HEK293 (cell line): ENCODE data around the gene NEUROD4.

Experiments used
- GLI2 ChIP-seq: fragments of 450-650 bp; formaldehyde crosslinking; IDR thresholded peaks from 2 replicates; pipeline ENCODE4; 2017; ENCODE audit warnings: missing biosample characterization, missing genetic modification characterization, low read depth, borderline replicate concordance
- ZBTB7A ChIP-seq: fragments of 450-650 bp; formaldehyde crosslinking; IDR thresholded peaks from 2 replicates; pipeline ENCODE4 v1.5.1; 2016; ENCODE audit warnings: low read depth, missing biosample characterization, missing genetic modification characterization
- ZNF24 ChIP-seq: fragments of 450-650 bp; formaldehyde crosslinking; IDR thresholded peaks from 2 replicates; pipeline ENCODE4 v1.5.1; 2016; ENCODE audit warnings: missing biosample characterization, missing genetic modification characterization
- ZNF274 ChIP-seq, 2 experiments: fragments of 200-500 bp in 1 of 2; fragments of 450-650 bp in 1 of 2; sonication (Bioruptor generic) in 1 of 2; formaldehyde crosslinking in 1 of 2; IDR thresholded peaks; 2 replicates each; pipeline versions ENCODE4 v1.5.1 to v1.6.1; 2014 to 2016; ENCODE audit warnings: borderline replicate concordance in 1 of 2, inconsistent platforms in 1 of 2, low read length in 1 of 2, missing biosample characterization in 1 of 2, missing genetic modification characterization in 1 of 2
- ZSCAN30 ChIP-seq: fragments of 450-650 bp; IDR thresholded peaks from 2 replicates; pipeline ENCODE4 v1.5.1; 2018; ENCODE audit warnings: missing biosample characterization, mild to moderate bottlenecking, missing genetic modification characterization, moderate library complexity
- TF ChIP-seq, protein P1 (sequence below): fragments of 450-650 bp; formaldehyde crosslinking; IDR thresholded peaks from 2 replicates; pipeline ENCODE4 v1.5.1; 2016; ENCODE audit warnings: missing biosample characterization, missing genetic modification characterization
- TF ChIP-seq, protein P2 (sequence below): sonication (generic); formaldehyde crosslinking; IDR thresholded peaks from 2 replicates; pipeline ENCODE4 v1.8.1; 2022; ENCODE audit warnings: mild to moderate bottlenecking, moderate library complexity, missing genetic modification reagents
- TF ChIP-seq, protein P3 (sequence below): fragments of 450-650 bp; formaldehyde crosslinking; IDR thresholded peaks from 2 replicates; pipeline ENCODE4 v1.5.1; 2016; ENCODE audit warnings: missing biosample characterization, missing genetic modification characterization

DNA sequence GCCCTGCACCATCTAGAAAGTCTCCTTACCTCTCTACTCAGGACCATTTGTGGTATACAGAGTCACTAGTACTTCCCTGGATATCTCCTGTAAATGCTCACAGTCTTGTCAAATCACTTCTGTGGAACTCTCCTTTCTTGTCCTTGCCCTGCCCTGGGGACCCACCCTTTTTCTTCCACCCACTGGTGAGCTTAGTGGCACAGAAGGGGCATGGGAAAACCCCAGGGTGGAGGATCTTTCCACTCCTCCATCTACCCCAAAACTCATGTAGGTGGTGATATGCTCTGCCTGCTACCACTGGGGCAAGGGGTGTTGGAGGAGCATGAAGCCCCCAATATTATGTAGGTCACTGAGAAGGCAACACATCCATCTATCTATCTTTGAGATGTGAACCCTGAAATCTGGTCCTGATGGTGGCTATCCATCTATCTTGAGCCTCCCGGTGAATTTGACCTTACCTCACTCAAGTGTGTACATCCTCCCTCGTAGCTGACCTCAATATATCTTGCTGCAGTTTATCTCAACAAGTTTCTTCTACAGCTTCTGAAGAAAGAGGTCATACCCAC is 36.2 kb upstream of the NEUROD4 start:
- TF ChIP-seq, protein P1, sequence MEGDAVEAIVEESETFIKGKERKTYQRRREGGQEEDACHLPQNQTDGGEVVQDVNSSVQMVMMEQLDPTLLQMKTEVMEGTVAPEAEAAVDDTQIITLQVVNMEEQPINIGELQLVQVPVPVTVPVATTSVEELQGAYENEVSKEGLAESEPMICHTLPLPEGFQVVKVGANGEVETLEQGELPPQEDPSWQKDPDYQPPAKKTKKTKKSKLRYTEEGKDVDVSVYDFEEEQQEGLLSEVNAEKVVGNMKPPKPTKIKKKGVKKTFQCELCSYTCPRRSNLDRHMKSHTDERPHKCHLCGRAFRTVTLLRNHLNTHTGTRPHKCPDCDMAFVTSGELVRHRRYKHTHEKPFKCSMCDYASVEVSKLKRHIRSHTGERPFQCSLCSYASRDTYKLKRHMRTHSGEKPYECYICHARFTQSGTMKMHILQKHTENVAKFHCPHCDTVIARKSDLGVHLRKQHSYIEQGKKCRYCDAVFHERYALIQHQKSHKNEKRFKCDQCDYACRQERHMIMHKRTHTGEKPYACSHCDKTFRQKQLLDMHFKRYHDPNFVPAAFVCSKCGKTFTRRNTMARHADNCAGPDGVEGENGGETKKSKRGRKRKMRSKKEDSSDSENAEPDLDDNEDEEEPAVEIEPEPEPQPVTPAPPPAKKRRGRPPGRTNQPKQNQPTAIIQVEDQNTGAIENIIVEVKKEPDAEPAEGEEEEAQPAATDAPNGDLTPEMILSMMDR (tag by site-specific recombination), result no peak
- no peak for TF ChIP-seq ZNF24
- no peak for TF ChIP-seq GLI2 (tag by site-specific recombination)
- no peak for TF ChIP-seq ZSCAN30 (tag by site-specific recombination)
- TF ChIP-seq ZBTB7A, result no peak
- TF ChIP-seq, protein P2, sequence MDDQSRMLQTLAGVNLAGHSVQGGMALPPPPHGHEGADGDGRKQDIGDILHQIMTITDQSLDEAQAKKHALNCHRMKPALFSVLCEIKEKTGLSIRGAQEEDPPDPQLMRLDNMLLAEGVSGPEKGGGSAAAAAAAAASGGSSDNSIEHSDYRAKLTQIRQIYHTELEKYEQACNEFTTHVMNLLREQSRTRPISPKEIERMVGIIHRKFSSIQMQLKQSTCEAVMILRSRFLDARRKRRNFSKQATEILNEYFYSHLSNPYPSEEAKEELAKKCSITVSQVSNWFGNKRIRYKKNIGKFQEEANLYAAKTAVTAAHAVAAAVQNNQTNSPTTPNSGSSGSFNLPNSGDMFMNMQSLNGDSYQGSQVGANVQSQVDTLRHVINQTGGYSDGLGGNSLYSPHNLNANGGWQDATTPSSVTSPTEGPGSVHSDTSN (CRISPR knock-in tag), result no peak
- TF ChIP-seq, protein P3, sequence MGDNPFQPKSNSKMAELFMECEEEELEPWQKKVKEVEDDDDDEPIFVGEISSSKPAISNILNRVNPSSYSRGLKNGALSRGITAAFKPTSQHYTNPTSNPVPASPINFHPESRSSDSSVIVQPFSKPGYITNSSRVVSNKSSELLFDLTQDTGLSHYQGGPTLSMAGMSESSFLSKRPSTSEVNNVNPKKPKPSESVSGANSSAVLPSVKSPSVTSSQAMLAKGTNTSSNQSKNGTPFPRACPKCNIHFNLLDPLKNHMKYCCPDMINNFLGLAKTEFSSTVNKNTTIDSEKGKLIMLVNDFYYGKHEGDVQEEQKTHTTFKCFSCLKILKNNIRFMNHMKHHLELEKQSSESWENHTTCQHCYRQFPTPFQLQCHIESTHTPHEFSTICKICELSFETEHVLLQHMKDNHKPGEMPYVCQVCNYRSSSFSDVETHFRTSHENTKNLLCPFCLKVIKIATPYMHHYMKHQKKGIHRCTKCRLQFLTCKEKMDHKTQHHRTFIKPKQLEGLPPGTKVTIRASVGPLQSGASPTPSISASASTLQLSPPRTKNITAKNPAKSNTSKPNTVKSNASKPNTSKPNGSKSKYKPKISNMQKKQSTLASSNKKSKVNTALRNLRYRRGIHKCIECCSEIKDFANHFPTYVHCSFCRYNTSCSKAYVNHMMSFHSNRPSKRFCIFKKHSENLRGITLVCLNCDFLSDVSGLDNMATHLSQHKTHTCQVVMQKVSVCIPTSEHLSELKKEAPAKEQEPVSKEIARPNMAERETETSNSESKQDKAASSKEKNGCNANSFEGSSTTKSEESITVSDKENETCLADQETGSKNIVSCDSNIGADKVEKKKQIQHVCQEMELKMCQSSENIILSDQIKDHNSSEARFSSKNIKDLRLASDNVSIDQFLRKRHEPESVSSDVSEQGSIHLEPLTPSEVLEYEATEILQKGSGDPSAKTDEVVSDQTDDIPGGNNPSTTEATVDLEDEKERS, result no peak
- no peak for TF ChIP-seq ZNF274 (IDR thresholded peaks at IDR 0.05; ENCODE audit: low read length)
- no peak for TF ChIP-seq ZNF274 (tag by site-specific recombination; IDR thresholded peaks at IDR 0.05; ENCODE audit: borderline replicate concordance)
